Neural progenitor cell (in vitro differentiated cells): ENCODE measurements around the gene MNT.

Experiments
- EZH2 ChIP-seq: fragments of 200-600 bp; sonication (generic); IDR thresholded peaks from 2 replicates; pipeline ENCODE4 v1.6.1; 2017; ENCODE audit warnings: antibody characterized with exemption, mild to moderate bottlenecking, moderate library complexity
- EZH2phosphoT487 ChIP-seq: fragments of 200-600 bp; sonication (generic); IDR thresholded peaks from 2 replicates; pipeline ENCODE4 v1.6.1; 2017; ENCODE audit warnings: antibody characterized with exemption
- TF ChIP-seq, protein P1 (sequence below): fragments of 200-600 bp; sonication (generic); IDR thresholded peaks from 2 replicates; pipeline ENCODE4 v1.5.1; 2017; ENCODE audit warnings: antibody characterized with exemption, mild to moderate bottlenecking

DNA sequence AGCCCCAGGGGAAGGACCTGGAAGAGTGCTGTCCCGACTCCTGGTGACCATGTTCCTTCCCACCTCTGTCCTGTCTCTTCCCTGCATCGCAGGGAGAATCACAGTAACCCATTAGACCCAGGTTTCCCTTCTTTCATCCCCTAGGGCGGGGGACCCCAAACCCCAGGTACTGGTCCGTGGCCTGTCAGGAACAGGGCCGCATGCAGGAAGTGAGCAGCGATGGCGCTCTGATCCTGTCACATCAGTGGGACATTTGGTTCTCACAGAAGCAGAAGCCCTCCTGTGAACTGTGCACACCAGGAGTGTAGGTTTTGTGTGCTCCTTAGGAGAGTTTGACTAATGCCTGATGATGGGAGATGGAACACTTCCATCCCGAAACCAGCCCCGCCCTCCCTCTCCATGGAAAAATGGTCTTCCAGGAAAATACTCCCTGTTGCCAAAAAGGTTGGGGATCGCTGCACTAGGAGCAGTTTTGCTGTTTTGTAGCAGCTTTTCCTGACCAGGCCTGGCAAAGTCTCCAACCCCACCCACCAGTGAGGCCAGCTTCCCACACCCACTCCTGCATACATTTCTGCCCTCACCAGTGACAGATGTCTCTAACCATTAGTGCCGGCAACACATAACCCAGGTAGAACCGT is 10.5 kb downstream of the MNT start:
- TF ChIP-seq, protein P1, sequence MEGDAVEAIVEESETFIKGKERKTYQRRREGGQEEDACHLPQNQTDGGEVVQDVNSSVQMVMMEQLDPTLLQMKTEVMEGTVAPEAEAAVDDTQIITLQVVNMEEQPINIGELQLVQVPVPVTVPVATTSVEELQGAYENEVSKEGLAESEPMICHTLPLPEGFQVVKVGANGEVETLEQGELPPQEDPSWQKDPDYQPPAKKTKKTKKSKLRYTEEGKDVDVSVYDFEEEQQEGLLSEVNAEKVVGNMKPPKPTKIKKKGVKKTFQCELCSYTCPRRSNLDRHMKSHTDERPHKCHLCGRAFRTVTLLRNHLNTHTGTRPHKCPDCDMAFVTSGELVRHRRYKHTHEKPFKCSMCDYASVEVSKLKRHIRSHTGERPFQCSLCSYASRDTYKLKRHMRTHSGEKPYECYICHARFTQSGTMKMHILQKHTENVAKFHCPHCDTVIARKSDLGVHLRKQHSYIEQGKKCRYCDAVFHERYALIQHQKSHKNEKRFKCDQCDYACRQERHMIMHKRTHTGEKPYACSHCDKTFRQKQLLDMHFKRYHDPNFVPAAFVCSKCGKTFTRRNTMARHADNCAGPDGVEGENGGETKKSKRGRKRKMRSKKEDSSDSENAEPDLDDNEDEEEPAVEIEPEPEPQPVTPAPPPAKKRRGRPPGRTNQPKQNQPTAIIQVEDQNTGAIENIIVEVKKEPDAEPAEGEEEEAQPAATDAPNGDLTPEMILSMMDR = no peak
- TF ChIP-seq EZH2 = no peak
- no peak for TF ChIP-seq EZH2phosphoT487
